HG02870 (cell line): ENCODE results near the gene LHFPL3.

Source experiments
- ATAC-seq: cut with Tn5 transposase; IDR thresholded peaks from one replicate; pipeline ENCODE4 v1.9.1; 2021; ENCODE audit warnings: mild to moderate bottlenecking, moderate library complexity; ENCODE audit not compliant: unreplicated experiment

LHFPL3 gene

GRCh38 chr7:104367926-104368325, 39.5 kb downstream of the LHFPL3 start:
- no peak for ATAC-seq

DNA sequence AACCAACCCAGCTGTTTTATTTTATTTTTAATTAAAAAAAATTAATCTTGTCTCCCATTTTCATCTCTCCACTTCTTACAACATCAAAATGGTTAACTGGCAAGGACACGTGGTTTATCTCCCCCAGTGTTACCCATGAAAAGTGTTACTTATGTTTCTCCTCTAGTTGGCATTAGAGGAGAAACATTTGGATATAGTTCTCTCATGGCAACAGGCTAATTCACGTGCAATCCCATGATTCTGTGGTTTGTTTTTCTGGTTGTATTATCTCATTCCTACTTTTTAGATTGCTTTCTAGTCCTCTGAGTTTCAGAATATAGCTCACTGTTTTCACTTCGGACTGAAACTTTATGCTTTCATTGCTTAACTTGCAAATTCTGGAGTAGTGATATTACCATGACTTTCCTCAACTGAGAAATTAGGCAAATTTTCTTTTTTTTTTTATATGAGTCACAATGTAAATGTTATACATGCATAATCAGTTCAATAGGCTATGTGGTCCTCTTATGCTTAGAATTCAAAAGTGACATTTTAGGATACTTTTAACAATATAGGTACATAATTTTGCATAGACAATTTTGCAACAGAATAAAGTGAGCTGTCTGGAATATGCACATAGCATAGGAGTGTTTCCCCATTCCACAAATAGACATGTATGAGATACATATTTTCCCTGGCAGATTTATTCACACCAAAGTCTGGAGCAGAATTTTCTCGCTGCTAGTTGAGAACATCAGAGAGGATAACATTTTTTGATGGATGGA, 43.0 kb downstream of the LHFPL3 start:
- ATAC-seq, result no peak

DNA sequence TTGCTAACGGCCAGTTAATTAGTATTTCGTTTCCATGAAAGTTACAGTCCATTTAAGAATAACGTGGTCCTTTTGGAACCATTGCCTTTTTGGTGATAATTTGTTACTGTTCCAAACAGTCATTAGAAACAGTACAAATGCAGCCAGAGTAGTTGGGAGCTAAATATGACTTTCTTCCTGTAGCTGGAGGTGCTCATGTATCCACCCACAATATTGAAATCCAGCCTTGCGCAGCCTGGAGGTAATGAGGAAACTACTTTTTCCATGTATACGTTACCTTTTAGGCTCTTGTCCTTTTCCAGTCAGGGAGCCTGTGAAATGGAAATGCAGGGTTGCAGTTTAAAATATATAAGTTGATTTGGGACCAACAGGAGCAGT, 43.6 kb downstream of the LHFPL3 start:
- no peak for ATAC-seq

DNA sequence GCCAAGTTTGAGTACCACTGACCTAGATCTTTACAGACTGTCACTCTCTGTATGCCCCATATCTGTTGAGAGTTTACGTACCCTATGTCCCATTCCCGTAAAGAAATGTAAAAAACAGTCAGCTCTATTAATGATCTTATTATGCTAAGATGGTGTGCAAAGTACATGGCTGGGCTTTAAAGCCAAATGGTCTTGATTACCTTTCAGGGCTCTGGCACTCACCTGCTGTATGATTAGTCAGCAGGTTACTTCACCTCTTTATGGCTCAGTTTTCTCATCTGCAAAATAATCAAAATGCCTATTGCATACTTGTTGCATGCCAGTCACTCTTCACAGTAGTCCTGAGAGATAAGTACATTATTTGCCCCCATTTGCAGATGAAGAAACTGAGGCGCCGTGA, 54.2 kb downstream of the LHFPL3 start:
- ATAC-seq, result no peak

DNA sequence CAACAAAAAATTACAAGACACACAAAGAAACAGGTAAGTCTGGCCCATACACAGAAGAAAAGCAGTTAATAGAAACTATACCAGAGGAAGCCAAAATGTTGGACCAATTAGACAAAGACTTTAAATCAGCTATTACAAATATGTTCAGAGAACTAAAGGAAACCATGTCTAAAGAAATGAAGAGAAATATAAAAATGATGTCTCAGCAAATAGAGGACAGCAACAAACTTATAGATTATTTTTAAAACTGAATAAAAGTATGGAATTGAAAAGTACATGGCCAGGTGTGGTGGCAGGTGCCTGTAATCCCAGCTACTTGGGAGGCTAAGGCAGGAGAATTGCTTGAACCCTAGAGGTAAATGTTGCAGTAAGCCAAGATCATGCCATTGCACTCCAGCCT, 58.5 kb downstream of the LHFPL3 start:
- ATAC-seq, result no peak

GRCh38 chr7:104388222-104388621, 59.8 kb downstream of the LHFPL3 start:
- no peak for ATAC-seq

DNA sequence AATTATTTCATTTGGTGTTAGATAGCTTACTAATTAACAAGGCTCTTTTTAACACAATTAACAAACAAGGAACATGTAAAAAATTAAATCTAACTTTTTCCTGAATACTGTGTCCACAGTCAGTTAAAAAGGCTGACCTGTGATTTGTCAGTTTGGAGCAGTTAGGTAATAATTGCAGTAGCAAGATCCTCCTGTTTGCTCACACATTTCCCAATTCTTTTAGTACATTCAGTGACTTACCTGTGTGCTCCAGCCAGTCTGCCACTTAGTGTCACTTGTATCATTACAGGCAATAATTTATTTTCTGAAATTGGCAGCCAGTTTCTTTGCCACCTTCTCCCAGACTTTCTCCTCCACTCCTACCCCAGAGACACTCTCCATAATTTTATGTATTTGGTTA, 66.8 kb downstream of the LHFPL3 start:
- ATAC-seq, result no peak

DNA sequence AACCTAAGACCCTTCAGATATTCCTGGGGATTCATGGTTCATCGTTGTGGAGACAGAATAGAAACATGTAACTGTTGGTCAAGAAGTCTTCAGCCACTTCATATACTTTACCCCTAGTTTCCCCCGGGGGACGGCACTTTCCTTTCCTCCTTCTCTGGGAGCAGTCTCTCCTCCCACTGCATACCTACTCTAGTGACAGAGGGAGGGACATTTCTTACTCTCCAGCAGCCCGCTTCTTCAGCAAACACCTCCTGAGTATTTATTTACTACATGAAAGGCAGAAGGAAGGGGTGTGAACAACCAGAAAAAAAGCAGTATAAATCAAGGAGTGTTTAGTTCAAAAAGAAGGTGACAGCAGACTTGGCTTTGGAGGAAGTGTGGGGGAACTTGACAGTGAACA, 69.0 kb downstream of the LHFPL3 start:
- ATAC-seq, result no peak

DNA sequence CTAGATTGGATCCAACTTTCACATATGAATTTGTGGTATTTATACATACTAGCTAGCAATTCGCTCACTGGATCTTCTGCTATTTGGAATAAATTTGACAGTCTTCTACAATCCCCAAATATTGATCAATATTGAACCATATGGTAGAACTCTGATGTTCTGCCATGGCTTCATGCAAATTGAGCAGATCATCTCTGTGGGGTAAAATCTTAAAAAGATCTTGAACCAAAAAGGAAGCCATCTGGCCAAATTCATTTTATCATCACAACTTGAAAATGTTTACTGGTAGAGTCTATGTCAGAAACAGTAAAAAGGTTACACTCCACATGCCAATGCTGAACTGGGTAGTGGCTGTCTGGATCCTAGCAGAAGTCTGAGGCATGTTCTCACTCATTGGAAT, 80.0 kb downstream of the LHFPL3 start:
- ATAC-seq, result no peak

GRCh38 chr7:104410742-104411141, 82.3 kb downstream of the LHFPL3 start:
- ATAC-seq, result no peak

GRCh38 chr7:104412911-104413310, 84.5 kb downstream of the LHFPL3 start:
- no peak for ATAC-seq

- ATAC-seq, result no peak
Measured at GRCh38 chr7:104414216-104414615, 85.8 kb downstream of the LHFPL3 start.

- ATAC-seq, result no peak
Measured at GRCh38 chr7:104415700-104416099, 87.3 kb downstream of the LHFPL3 start.

DNA sequence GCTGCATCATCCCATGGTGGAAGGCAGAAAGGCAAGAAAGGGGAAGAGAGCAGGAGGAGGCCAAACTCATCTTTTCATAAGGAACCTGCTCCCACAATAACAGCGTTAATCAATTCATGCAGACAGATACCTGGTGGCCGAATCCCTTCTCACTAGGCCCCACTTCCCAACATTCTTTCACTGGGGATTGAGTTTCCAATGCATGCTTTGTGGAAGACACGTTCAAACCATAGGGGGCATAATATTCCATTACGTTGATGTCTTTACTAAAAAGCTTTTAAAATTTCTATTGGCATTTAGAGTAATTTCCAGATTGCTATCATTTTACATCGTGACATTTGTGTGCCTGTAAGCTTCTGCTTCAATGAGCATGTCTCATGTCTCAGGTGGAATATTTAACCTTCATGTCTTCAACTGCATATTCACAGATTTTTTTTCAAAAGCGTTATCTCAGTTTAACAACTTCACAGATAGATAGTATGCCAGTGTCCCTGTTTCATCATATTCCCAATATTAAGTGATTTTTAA, 88.5 kb downstream of the LHFPL3 start:
- no peak for ATAC-seq

GRCh38 chr7:104431930-104432329, 103.5 kb downstream of the LHFPL3 start:
- no peak for ATAC-seq

- ATAC-seq, result no peak
Measured at GRCh38 chr7:104434129-104434528, 105.7 kb downstream of the LHFPL3 start.

DNA sequence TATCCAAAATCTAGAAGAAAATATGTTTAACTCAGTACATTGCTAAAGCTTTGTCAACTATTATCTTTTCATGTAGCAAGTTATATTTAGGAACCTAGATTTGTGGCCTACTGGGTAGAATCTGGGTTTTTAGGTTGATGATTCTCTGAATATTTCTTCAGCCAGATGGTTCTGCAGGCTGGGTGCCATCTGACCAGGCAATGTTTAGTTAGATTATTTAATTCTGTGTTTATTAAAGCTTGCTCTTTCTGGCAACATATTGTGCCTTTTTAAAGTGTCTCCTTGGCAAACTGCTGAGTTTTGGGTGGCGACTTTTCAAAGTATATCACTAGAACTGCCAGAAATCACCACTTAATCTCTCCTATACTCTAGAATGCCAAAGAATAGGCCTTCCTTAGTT, 114.1 kb downstream of the LHFPL3 start:
- ATAC-seq, result no peak

- ATAC-seq, result no peak
Measured at GRCh38 chr7:104444017-104444416, 115.6 kb downstream of the LHFPL3 start.

GRCh38 chr7:104445393-104445792, 117.0 kb downstream of the LHFPL3 start:
- ATAC-seq, result no peak

- ATAC-seq, result no peak
Measured at GRCh38 chr7:104450861-104451260, 122.5 kb downstream of the LHFPL3 start.

GRCh38 chr7:104453190-104453589, 124.8 kb downstream of the LHFPL3 start:
- no peak for ATAC-seq

- ATAC-seq, result no peak
Measured at GRCh38 chr7:104458875-104459274, 130.5 kb downstream of the LHFPL3 start.
